Heart left ventricle (tissue), 13 donors: ENCODE results near the gene PDE7B.

Experiments
- POLR2A ChIP-seq, 2 donors: fragments of 450-650 bp; IDR thresholded peaks; one replicate each; pipeline ENCODE4 v1.6.1; 2017; ENCODE audit warnings: antibody characterized with exemption in 2 of 2, mild to moderate bottlenecking in 2 of 2, moderate library complexity in 2 of 2
- TF ChIP-seq, protein P1 (sequence below), 12 donors: fragments of 200-600 bp; sonication (generic) in 4 of 12; IDR thresholded peaks; one replicate each; pipeline versions ENCODE4 v1.5.0 to v1.8.0; 2018 to 2022; ENCODE audit warnings: antibody characterized with exemption in 12 of 12, mild to moderate bottlenecking in 5 of 12
- donor health status: ischemic (EF 13 %, LVEDD 7.1; RV severe dilation, severe dysfunction).
- donor health status: DM: no; HTN: yes; CAD: no.
- donor health status: DM: no; HTN: no; CAD: no.
- donor health status: ischemic (EF 25% LVEDD 6.9; RV normal size, moderate dysfunction).
- donor health status: ischemic (EF 25% LVEDD 5.7; RV mildly dilated, moderate dysfunction).
- donor health status: ischemic (EF 35%, LVEDD 5.7; RV mildly dilated, moderate dysfunction).
- donor health status: nonischemic (EF 11% LVEDD 7.7; RV severe dilation, severe dysfunction).
- donor health status: DM: yes; HTN: yes; CAD: no.
- donor health status: PGD.
- donor health status: ischemic (EF 29% LVEDD 5.4; RV normal size, mild dysfunction).
- donor health status: nonischemic (EF 23%, LVEDD 6.1; RV moderate dilation, normal function).

DNA sequence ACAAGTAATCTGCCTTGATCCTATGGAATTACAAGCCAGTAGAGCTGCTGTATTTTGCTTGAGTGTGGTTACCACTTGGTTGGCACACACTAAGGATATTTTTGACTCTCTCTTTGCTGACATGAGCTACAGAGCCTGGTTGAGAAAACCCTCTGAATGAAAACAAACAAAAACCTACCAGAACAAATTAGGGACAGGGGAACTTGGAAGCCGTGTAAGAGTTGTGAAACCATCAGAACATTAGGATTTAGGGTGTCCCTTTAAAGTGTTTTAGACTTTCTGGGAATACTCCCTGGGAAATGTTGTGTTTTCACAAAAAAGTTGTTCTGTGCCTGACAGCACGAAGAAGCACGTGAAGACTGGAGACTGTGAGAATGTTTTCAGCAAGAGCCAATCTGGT lies 20.5 kb upstream of the PDE7B start:
- TF ChIP-seq, protein P1, sequence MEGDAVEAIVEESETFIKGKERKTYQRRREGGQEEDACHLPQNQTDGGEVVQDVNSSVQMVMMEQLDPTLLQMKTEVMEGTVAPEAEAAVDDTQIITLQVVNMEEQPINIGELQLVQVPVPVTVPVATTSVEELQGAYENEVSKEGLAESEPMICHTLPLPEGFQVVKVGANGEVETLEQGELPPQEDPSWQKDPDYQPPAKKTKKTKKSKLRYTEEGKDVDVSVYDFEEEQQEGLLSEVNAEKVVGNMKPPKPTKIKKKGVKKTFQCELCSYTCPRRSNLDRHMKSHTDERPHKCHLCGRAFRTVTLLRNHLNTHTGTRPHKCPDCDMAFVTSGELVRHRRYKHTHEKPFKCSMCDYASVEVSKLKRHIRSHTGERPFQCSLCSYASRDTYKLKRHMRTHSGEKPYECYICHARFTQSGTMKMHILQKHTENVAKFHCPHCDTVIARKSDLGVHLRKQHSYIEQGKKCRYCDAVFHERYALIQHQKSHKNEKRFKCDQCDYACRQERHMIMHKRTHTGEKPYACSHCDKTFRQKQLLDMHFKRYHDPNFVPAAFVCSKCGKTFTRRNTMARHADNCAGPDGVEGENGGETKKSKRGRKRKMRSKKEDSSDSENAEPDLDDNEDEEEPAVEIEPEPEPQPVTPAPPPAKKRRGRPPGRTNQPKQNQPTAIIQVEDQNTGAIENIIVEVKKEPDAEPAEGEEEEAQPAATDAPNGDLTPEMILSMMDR (IDR thresholded peaks at IDR 0.05) = no peak
- no peak for TF ChIP-seq POLR2A (IDR thresholded peaks at IDR 0.05)
